ENCODE measurements around the gene PRKRA. TPM values are rescaled to one million over a fixed set of nuclear protein-coding genes. Genes with fewer than 3 reads are reported as not detected.

PRKRA gene
- total and polyA plus RNA-seq, 9 of the 15 experiments (the other 6 are each of a cell fraction or from before 2014, with no cell fraction given): 14.1 to 78.1 (median 52.3) TPM

- TF ChIP-seq SFPQ (IDR thresholded peaks at IDR 0.05; ENCODE audit: low read depth, low read length): no peak
- no peak for TF ChIP-seq THRA (IDR thresholded peaks at IDR 0.05)
- TF ChIP-seq SAFB2 (IDR thresholded peaks at IDR 0.05; ENCODE audit: borderline replicate concordance, low read depth, low read length, severe bottlenecking): no peak
- TF ChIP-seq MEIS2 (IDR thresholded peaks at IDR 0.05; ENCODE audit: partially characterized antibody): no peak
- TF ChIP-seq MEF2A (IDR thresholded peaks at IDR 0.05; ENCODE audit: control insufficient read depth, low read depth, low read length): no peak; the same call in 1 of the 2 replicates
- 0 out of 2 replicates have a peak, but pooled peaks have one; percentile 39 for TF ChIP-seq ZNF584 (CRISPR knock-in tag; IDR thresholded peaks at IDR 0.05; ENCODE audit: low read depth)
- TF ChIP-seq PHTF2 (CRISPR knock-in tag; IDR thresholded peaks at IDR 0.05): no peak
- TF ChIP-seq LARP7 (IDR thresholded peaks at IDR 0.05): no peak
- peak; percentile 47 for TF ChIP-seq POLR2G (IDR thresholded peaks at IDR 0.05; ENCODE audit: low read depth, low read length)
- no peak for TF ChIP-seq TCF7L2 (IDR thresholded peaks at IDR 0.05; ENCODE audit: low read depth, low read length)
- TF ChIP-seq XRCC5 (IDR thresholded peaks at IDR 0.05; ENCODE audit: low read depth, low read length): peak; percentile 95
- peak; percentile 57; the same call in 1 of the 2 replicates for TF ChIP-seq ZBTB2 (IDR thresholded peaks at IDR 0.05)
- peak; percentile 41; the same call in 1 of the 2 replicates for TF ChIP-seq TOE1 (IDR thresholded peaks at IDR 0.05; ENCODE audit: borderline replicate concordance)
- no peak for TF ChIP-seq TOE1 (CRISPR knock-in tag; IDR thresholded peaks at IDR 0.05; ENCODE audit: borderline replicate concordance, low read depth)
- TF ChIP-seq CBX1 (IDR thresholded peaks at IDR 0.05; ENCODE audit: low read depth): peak; percentile 24; the same call in 1 of the 2 replicates
- no peak for TF ChIP-seq FIP1L1 (IDR thresholded peaks at IDR 0.05; ENCODE audit: low read depth, low read length, poor library complexity, severe bottlenecking)
- no peak for TF ChIP-seq ZNF143 (CRISPR knock-in tag; IDR thresholded peaks at IDR 0.05)
- no peak for TF ChIP-seq ZNF431 (CRISPR knock-in tag; IDR thresholded peaks at IDR 0.05)
- no peak for TF ChIP-seq SLC30A9 (CRISPR knock-in tag; IDR thresholded peaks at IDR 0.05)
Observed at GRCh38 chr2:178414266-178415247, 36.4 kb downstream of the PRKRA start (continued).

All from K562 (cell line).